Dendritic cell treated with granulocyte-macrophage colony-stimulating factor and Interleukin-4, amounts not matched to agents 40 ng/mL and 50 ng/mL, for 4 days (primary cell): ENCODE measurements around the gene TMEM91.

ENCODE experiments used
- H3K27ac Mint-ChIP-seq: one replicate; pipeline ENCODE4 v1.8.0; 2022; ENCODE audit warnings: mild to moderate bottlenecking, mixed read lengths
- H3K27me3 Mint-ChIP-seq: one replicate; pipeline ENCODE4 v1.8.0; 2022; ENCODE audit warnings: mild to moderate bottlenecking, mixed read lengths
- H3K36me3 Mint-ChIP-seq: one replicate; pipeline ENCODE4 v1.8.0; 2022; ENCODE audit warnings: low read depth, mixed read lengths
- H3K4me1 Mint-ChIP-seq: one replicate; pipeline ENCODE4 v1.8.0; 2022; ENCODE audit warnings: low read depth, mixed read lengths
- H3K4me3 Mint-ChIP-seq: one replicate; pipeline ENCODE4 v1.8.0; 2022; ENCODE audit warnings: mild to moderate bottlenecking, moderate library complexity, mixed read lengths
- H3K9me3 Mint-ChIP-seq: one replicate; pipeline ENCODE4 v1.8.0; 2022; ENCODE audit warnings: mixed read lengths
- intact Hi-C: fragments of 100-400 bp; cut with micrococcal nuclease; formaldehyde crosslinking; loops from one replicate; pipeline ENCODE4 v1.15.0; 2022

The TMEM91 gene

GRCh38 chr19:41428481-41428859 is 52.1 kb downstream of the TMEM91 start:
- H3K9me3 Mint-ChIP-seq, result no peaks in the 10 kb centered on the region
- intact Hi-C loops, result loop anchor here (10.0 kb wide), 1 partner anchor 74 kb away; the partner anchor contains the start of gene TGFB1
- H3K27ac Mint-ChIP-seq, result peak overlapping the region; percentile 92
- peak overlapping the region; percentile 11 for H3K4me3 Mint-ChIP-seq
- peaks cover 63% of the 10 kb centered on the region for H3K4me1 Mint-ChIP-seq
- H3K27me3 Mint-ChIP-seq, result no peaks in the 10 kb centered on the region
- H3K36me3 Mint-ChIP-seq, result peaks cover 89% of the 10 kb centered on the region

- Mint-ChIP-seq H3K4me3 (no peak overlapping the region), H3K9me3 (no peaks in the 10 kb centered on the region), H3K4me1 (peaks cover 56% of the 10 kb centered on the region), H3K36me3 (peaks cover 78% of the 10 kb centered on the region), H3K27ac (peak overlapping the region; percentile 54), H3K27me3 (no peaks in the 10 kb centered on the region)
- intact Hi-C loops, result loop anchor here (5.0 to 10.0 kb wide), 2 partner anchors 34 to 106 kb away; partner anchors contain the start of genes BCKDHA and EXOSC5
These were observed 54.6 kb downstream of the TMEM91 start for GRCh38 chr19:41430922-41431321.

- Mint-ChIP-seq H3K27ac (peak overlapping the region; percentile 54), H3K4me1 (peaks cover 52% of the 10 kb centered on the region), H3K27me3 (no peaks in the 10 kb centered on the region), H3K9me3 (no peaks in the 10 kb centered on the region), H3K36me3 (peaks cover 78% of the 10 kb centered on the region), H3K4me3 (no peak overlapping the region)
- intact Hi-C loops, result loop anchor here (5.0 to 10.0 kb wide), 2 partner anchors 34 to 107 kb away; partner anchors contain the start of genes BCKDHA and EXOSC5
These were observed 55.4 kb downstream of the TMEM91 start for GRCh38 chr19:41431426-41432386.

- Mint-ChIP-seq H3K9me3 (no peaks in the 10 kb centered on the region), H3K27me3 (no peaks in the 10 kb centered on the region), H3K27ac (no peak overlapping the region), H3K4me3 (no peak overlapping the region), H3K36me3 (peaks cover 87% of the 10 kb centered on the region), H3K4me1 (peaks cover 40% of the 10 kb centered on the region)
- intact Hi-C loops, result loop anchor here (5.0 to 10.0 kb wide), 2 partner anchors 36 to 108 kb away; partner anchors contain the start of genes BCKDHA and EXOSC5
These were observed 56.8 kb downstream of the TMEM91 start for GRCh38 chr19:41433171-41433570.
